ENCODE data around the gene UGT1A6.

Gene UGT1A6

GRCh38 chr2:233803994-233804393 lies 111.3 kb downstream of the UGT1A6 start:
- Histone ChIP-seq H3K27me3 (no peaks in the 10 kb centered on the region), H3K36me3 (no peaks in the 10 kb centered on the region), H3K9me3 (no peaks in the 10 kb centered on the region), H3K4me3 (ENCODE audit: low read depth in 1 of 2, low read length in 1 of 2) (no peak overlapping the region), H3K27ac (no peak overlapping the region), H3K4me1 (ENCODE audit: control insufficient read depth in 1 of 2, insufficient read depth in 1 of 2, low read depth in 1 of 2, low read length in 1 of 2) (no peaks in the 10 kb centered on the region)
- TF ChIP-seq, protein P1, sequence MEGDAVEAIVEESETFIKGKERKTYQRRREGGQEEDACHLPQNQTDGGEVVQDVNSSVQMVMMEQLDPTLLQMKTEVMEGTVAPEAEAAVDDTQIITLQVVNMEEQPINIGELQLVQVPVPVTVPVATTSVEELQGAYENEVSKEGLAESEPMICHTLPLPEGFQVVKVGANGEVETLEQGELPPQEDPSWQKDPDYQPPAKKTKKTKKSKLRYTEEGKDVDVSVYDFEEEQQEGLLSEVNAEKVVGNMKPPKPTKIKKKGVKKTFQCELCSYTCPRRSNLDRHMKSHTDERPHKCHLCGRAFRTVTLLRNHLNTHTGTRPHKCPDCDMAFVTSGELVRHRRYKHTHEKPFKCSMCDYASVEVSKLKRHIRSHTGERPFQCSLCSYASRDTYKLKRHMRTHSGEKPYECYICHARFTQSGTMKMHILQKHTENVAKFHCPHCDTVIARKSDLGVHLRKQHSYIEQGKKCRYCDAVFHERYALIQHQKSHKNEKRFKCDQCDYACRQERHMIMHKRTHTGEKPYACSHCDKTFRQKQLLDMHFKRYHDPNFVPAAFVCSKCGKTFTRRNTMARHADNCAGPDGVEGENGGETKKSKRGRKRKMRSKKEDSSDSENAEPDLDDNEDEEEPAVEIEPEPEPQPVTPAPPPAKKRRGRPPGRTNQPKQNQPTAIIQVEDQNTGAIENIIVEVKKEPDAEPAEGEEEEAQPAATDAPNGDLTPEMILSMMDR (IDR thresholded peaks at IDR 0.05), result no peak

DNA sequence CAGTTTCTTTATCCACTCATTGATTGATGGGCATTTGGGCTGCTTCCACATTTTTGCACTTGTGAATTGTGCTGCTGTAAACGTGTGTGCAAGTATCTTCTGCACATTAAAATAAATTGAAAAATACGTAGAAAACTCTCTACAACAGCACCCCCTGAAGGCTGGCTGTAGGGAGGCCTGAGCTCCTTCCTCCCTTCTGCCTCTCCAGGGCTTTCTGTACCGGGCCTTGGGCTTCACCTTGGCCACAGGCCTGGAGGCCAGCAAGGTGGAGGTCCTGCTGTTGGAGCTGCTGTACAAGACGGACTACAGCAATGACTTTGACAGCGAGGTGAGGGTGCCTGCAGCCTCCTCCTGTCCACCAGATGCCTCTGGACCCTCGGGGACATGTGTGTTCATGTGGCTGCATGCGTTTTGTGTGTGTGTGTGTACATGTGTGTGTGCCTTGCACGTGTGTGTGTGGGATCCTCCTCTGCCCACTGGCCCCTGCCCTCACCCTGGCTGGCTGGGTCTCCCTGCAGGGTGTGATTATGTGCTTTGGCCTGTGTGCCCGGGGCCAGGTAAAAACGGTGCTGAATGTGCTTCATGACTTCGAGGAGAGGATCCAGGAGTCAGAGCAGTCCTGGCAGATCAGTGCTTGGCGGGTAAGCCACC lies 114.7 kb downstream of the UGT1A6 start:
- Histone ChIP-seq H3K27me3 (no peaks in the 10 kb centered on the region), H3K27ac (no peak overlapping the region), H3K4me3 (ENCODE audit: low read depth in 1 of 2, low read length in 1 of 2) (no peak overlapping the region), H3K36me3 (no peaks in the 10 kb centered on the region), H3K9me3 (no peaks in the 10 kb centered on the region), H3K4me1 (ENCODE audit: control insufficient read depth in 1 of 2, insufficient read depth in 1 of 2, low read depth in 1 of 2, low read length in 1 of 2) (no peaks in the 10 kb centered on the region)
- TF ChIP-seq, protein P1 (IDR thresholded peaks at IDR 0.05), result no peak

DNA sequence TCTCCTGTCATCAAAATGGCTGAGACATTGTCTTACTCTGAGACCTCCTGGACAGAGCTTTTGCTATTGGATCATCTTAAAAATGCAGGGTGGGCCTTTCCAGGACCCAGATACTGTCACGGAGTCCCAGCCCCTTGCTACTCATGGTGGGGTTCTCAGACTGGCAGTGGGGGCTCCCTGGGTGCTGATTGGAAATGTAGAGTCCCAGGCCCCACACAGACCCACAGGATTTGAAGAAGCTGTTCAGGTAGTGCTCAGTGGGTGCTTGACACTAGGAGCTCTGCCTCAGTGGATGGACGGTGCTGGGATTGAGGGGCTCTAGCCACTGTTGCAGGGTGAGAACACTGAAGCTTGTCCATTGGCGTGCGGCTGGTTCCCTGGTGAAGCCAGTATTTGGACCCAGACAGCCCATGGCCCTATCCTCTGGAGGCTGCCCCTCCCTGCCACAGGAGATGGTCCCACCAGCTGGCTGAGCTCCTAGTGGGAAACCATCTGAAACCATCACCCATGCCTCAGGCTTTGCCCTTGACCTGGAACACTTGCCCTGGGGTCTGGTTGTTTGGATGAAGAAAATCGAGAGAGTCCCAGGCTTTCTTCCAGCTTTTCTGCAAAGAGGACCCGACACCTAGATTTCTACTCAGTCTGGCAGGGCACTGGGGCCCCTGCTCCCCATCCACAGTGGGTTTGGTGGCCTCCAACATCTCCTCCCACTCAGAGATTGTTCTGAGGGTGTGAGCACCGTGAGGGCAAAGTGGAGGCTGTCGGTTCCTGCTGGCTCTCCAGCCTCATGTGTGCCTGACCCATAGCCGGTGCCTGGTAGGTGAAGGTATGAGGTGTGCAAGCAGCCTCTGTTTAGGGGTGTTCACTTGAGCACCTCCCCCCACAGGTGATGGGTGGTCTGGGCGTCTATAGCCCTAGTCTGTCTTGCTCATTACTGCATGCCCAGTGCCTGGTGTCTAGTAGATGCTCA lies 115.6 kb downstream of the UGT1A6 start:
- Histone ChIP-seq H3K36me3 (no peaks in the 10 kb centered on the region), H3K27me3 (no peaks in the 10 kb centered on the region), H3K4me3 (ENCODE audit: low read depth in 1 of 2, low read length in 1 of 2) (no peak overlapping the region), H3K27ac (no peak overlapping the region), H3K4me1 (ENCODE audit: control insufficient read depth in 1 of 2, insufficient read depth in 1 of 2, low read depth in 1 of 2, low read length in 1 of 2) (no peaks in the 10 kb centered on the region), H3K9me3 (no peaks in the 10 kb centered on the region)
- TF ChIP-seq, protein P1 (IDR thresholded peaks at IDR 0.05), result no peak

GRCh38 chr2:233810385-233810784 lies 117.7 kb downstream of the UGT1A6 start:
- Histone ChIP-seq H3K27ac (no peak overlapping the region), H3K4me1 (ENCODE audit: control insufficient read depth in 1 of 2, insufficient read depth in 1 of 2, low read depth in 1 of 2, low read length in 1 of 2) (no peaks in the 10 kb centered on the region)
- TF ChIP-seq, protein P1 (IDR thresholded peaks at IDR 0.05), result no peak

DNA sequence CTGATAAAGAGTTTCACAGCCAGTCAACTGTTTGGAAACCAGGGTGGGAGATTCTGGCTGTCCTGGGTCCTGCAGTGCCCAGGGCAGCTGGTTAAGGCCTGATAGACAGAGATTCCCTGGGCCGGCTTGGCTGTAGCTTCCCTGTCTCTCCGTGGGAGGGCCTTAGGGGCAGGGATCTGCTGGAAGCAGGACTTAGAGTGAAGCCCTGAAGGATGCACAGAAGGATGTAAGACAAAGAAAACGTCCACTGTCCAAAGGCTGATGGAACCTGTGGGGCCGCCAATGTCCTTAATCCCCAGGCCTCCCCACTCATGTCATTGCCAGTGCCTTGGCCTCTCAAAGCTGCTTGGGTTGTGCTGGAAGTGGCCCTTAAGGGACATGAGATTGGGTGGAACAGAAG lies 118.4 kb downstream of the UGT1A6 start:
- H3K4me3 ChIP-seq (ENCODE audit: low read depth in 1 of 2, low read length in 1 of 2), result no peak overlapping the region
- TF ChIP-seq, protein P1 (IDR thresholded peaks at IDR 0.05), result no peak
- H3K4me1 ChIP-seq (ENCODE audit: control insufficient read depth in 1 of 2, insufficient read depth in 1 of 2, low read depth in 1 of 2, low read length in 1 of 2), result no peaks in the 10 kb centered on the region
- no peaks in the 10 kb centered on the region for H3K9me3 ChIP-seq
- peaks cover 9% of the 10 kb centered on the region for H3K27me3 ChIP-seq
- no peak overlapping the region for H3K27ac ChIP-seq
- no peaks in the 10 kb centered on the region for H3K36me3 ChIP-seq

More at GRCh38 chr2:233810385-233810784, 117.7 kb downstream of the UGT1A6 start:
- Histone ChIP-seq H3K36me3 (no peaks in the 10 kb centered on the region), H3K9me3 (no peaks in the 10 kb centered on the region), H3K27me3 (peaks cover 9% of the 10 kb centered on the region), H3K4me3 (ENCODE audit: low read depth in 1 of 2, low read length in 1 of 2) (no peak overlapping the region)
